GM18861 (cell line): ENCODE data around the gene FCN3.

Source experiments
- ATAC-seq: cut with Tn5 transposase; IDR thresholded peaks from one replicate; pipeline ENCODE4 v1.9.1; 2021; ENCODE audit not compliant: unreplicated experiment

FCN3 gene

DNA sequence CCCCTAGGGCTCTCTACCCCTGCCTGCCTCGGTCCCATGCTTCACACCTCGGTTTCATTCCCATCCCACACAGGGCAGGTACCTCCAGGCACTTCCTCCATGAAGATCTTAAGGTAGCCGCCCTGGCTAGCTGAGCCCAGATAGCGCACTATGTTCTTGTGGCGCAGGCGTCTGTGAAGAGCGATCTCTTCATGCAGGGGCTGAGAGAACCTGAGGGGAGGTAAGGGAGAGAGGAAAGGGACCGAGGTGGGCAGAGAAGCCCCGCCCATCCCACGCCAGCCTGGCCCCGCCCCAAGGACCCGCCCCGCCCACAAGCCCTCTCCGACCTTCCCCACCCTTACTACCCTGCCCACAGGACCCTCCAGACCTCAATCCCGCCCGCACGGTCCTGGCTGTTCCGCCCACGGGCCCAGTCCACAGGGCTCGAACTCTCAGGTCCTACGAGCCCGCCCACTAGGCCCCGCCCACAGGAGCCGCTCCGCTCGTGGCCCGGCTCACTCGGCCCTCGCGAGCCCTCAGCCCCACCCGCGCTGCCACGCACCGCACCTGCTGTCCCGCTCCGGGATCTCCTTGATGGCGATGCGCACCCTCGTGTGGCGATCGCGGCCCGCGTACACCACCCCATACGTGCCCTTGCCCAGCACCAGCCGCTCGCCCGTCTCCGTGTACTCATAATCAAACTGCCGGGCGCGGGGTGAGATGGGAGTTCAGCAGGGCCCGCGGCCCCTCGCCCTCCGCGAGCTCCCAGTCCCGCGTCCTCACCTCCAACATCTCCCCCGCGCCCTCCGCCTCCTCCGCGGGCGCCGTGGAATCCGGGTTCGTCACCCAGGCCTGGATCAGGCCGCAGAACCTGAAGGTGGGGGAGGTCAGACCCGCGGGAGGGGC is 14.2 kb downstream of the FCN3 start:
- no peak for ATAC-seq

DNA sequence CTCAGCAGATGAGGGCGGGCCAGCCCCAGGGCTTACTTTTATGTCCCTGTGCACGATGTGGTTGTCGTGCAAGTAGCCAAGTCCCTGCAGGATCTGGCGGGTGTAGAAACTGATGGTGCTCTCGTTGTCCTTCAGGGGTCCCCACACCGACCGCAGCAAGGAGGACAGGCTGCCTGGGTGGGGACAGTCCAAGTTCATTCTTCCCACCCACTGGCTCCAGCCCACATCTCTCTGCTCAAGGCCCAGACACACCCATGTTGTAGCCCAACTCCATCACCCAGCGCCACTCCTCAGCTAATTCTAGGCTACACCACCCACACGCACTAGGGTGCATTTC is 14.8 kb downstream of the FCN3 start:
- no peak for ATAC-seq

DNA sequence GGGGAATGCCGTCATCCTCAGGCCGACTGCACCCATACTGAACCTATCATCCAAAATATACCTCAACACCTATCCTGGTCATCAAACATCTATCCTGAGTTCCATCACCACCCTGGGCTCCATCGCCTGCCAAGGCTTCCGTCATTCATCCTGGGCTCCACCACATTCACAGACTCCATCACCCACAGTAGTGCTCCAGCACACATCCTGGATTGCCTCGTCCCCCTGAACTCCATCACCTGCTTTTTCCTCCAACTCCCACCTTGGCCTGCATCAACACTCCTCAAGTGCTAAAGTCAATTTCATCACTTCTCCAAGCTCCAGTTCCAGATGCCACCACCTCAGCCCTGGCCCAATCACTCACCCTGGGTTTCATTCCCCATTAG is 15.7 kb downstream of the FCN3 start:
- no peak for ATAC-seq

DNA sequence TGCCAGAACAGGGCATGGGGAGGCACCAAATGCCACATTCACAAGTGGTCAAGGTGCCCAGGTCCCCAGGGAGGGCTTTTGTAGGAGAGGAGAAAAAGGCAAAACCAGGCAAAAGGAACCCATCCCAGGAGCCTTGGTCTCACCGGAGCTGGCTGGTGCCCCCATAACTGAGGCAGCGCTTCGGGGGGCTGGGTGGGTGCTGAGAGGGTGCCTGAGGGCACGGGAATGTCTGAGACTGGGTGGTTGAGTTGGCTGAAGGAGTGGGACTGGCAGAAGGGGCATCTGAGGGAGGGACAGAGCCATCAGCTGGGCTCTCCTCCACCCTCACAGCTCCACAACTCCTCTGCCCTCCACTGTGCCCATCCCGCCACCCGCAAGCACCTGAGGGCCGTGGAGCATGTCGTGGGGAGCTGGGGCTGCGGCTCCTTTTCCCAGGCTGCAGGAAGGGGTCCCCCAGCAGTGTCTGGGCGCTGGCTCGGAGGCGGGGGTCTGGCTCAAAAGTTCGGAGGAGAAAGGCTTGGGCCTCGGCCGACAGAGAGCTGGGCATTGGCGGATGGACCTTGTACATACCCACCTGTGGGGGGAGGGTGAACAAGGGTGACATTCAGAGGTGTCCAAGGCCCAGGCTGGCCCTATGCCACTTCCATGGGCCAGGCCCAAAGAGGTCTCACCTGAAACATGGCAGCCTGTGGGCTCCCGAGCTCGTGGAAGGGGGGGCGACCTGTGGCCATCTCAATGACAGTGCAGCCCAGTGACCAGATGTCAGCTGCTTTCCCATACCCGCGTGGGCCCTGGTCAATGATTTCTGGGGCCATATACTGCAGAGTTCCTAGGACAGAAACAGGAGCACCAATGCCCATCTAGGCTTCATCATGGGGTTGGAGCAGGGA is 16.3 kb downstream of the FCN3 start:
- no peak for ATAC-seq

DNA sequence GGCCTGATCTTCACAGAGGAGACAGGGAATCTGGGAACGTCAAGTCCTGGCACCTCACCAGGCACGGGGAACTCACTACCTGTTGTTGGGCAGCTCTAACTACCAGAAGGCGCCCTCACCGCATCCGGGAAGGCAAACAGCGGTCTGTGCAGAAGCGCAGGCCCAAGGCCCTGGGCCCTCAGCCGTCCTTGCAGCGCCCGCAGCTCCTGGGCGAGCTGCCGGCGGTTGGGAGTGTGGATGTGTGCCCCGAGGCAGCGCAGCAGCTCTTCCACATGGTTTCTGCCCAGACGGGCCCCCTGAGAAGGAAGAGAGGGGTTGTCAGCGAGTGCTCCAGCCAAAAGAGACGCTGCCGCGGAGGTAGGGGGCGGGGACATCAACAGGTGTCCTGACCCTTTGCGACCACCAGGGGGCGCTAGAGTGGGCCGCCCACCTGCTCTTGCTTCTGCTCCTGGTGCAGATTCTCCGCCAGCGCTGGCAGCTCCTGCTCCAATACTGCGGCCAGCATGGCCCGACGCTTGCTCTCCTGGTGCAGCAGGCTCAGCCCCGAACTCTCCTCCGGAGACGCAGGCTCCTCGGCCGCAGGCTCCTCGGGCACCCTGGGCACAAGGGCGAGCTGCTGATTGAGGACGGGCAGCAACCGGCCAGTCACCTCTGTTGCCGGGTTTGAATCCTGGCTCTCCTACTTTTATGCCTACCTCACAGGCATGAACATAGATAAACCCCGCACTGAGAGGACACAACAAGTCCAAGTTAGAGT is 17.2 kb downstream of the FCN3 start:
- no peak for ATAC-seq

DNA sequence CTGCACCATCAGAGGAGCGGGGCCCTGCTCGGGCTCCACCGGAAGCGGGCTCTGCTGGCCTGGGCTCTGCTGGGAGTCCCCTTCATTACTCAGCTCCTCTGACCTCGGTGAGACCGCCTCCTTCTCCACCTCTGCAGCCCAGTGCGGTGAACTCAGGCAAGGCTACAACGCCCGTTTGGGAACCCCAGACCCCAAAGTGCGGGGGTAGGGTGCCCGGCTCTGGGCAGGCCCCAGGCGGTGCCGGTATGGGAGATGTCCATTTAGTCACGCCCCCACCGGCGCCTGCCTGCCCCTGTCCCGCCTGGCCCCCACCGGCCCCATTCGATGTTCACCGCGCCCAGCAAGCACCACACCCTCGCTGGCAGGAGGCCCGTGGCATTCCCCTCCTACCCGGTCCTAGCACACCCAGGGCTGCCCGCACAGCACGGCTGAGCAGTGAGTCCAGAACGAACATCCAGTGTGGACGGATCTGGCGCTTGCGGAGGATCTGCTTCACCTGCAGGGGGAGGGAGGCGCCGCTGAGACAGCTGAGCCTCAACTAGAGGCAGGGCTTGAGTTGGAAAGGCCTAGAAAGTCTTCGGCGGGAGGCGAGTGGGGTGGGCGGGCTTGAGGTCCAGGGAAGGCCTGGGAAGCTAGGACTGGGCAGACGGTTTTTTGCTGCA is 17.9 kb downstream of the FCN3 start:
- no peak for ATAC-seq

DNA sequence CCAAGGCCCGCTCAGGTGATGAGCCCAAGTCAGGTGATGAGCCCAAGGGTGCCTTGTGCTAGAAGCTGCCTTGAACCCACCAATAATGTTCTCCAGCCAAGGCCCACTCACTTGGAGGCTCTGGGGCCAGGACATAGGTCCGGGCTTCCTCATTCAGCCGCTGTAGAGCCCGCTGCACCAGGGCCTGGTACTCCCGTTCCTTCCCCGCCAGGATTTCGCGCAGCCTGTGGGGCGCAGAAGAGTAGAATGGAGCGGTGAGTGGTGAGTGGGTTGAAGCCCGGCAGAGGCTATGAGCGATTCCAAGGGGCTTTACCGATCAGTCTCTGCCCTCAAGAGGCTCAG is 18.4 kb downstream of the FCN3 start:
- no peak for ATAC-seq

DNA sequence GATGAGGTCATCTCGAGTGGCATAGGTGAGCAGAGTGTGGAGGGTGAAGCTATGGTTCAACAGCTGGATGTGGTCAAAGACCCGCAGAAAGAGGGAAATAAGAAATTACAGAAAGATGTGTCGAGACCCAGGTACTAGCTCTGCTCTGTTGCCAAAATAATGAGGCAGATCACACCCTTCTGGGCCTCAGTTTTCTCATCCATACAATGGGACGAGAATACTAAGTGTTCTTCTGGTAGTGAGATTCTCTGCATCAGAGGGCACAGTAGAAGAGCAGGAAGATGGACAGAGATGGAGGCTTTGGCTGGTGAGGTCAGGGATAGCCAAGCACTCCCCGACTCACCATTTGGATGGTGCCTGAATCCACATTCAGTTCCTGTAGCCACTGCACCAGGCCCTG is 18.9 kb downstream of the FCN3 start:
- ATAC-seq = no peak

DNA sequence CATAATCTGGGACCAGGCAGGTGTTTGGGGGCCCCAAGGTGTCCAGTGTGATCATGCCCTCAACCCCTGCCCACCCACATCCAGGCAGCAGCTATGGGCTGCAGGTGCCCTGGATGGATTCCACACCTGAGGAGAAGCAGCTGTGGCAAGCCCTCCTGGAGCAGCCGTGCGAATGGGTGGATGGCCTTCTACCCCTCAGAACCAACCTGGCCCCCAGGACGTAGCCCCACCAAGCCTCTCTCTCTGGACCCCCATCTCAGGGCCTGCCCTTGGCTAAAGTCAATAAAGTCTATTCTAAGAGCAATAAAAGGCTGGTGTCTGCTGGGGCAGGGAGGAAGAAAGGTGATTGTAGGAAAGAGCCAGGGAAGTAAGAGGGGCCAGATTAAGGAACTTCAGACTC is 21.0 kb downstream of the FCN3 start:
- no peak for ATAC-seq

DNA sequence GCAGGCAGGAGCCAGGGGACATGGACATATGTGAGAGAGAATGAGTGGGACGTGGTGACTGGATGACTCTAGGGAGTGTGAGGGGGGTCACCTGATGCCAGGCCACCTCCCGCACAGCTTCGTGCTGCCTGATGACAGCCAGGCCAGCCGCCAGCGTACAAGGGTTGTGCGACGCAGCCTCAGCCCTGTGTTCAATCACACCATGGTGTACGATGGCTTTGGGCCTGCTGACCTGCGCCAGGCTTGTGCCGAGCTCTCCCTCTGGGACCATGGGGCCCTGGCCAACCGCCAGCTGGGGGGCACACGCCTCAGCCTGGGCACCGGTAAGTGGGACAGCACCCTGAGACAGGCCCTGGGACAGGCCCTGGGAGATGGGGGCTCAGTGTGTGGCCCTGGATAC is 21.5 kb downstream of the FCN3 start:
- no peak for ATAC-seq

DNA sequence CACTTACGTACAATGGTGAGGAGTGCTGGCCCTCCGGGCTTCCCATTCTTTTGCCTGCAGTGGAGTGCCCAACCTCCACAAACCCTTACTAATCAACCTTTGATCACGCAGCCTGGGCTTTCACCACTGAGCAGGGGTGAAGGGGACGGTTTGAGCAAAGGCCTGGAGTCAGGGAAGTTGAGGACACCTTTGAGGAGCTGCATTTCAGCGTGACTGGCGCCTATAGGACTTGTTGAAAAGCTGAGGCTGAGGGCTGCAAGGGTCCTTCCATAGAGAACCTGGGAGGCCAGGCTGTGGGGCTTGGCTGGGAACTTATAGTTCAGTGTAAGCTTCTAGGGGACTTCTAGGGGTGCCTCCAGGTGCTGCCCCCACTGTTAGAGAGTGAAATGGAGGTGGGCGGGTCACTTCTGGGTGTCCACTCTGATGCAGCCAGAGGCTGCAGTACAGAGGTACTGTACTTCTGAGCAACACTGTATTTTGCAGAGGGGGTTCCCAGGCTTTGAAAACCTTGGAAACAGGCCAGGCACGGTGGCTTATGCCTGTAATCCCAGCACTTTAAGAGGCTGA is 23.0 kb downstream of the FCN3 start:
- ATAC-seq = no peak

DNA sequence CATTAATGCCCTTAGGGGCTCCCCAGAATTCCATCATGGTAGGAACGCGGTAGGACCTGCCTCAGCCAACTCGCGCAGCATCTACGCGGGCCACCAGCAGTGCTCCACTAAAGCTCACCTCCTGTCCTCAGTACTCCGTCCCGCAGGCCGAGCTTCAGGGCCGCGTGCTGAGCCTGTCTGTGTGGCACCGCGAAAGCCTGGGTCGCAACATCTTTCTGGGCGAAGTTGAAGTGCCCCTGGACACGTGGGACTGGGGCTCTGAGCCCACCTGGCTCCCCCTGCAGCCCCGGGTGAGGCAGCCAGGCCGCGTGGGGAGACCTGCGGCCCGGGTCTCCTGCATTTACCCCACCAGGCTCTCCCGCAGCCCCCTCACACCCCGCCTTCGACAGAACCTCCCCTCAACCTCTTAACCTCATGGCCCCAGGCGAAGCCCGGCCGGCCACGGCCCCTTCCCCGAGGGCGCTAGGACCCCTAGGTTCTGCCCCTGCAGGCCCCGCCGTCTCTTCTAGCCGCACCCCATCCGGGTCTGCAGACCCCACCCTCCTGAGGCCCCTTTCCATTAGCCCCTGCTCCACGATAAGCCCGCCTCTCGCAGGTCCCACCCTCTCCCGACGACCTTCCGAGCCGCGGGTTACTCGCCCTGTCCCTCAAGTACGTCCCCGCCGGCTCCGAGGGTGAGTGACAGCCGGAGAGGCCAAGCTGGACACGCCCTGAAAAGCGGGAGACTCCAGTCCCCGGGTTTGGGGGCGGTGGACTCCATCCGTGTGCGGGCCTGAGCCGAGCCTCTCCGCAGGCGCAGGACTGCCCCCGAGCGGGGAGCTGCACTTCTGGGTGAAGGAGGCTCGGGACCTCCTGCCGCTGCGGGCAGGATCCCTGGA is 23.7 kb downstream of the FCN3 start:
- ATAC-seq = no peak

DNA sequence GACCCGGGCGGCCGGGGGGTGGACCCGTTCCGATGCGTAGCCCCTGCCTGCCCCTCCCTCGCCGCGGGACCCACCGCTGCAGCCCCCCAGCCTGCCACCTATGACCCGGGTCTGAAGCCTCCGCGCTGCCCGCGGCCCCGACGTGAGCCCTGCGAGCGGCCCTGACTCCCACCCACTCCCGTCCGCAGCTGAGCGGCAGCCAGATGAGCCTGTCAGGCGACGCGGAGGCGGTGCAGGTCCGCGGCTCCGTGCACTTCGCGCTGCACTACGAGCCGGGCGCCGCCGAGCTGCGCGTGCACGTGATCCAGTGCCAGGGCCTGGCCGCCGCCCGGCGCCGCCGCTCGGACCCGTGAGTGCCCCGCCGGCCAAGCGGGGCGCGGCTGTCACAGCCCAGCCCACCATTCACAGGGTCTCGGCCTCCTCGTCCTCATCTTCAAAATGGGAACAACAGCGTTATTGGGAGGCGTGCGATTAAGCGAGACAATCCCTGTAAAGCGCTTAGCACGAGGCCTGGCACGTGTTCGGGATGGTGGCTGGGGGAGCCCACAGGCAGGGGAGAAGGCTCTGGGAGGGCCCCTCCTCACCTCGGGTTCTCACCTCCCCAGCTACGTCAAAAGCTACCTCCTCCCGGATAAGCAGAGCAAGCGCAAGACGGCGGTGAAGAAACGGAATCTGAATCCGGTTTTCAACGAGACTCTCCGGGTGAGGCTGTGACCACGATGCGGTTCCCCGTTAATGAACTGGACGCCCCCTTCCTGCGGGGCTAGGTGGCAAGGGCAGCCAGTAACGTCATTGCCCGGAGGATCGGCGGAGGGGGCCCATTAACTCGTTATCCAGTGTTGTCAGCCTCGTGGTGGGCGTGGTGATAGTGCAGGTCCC is 24.6 kb downstream of the FCN3 start:
- ATAC-seq = no peak

DNA sequence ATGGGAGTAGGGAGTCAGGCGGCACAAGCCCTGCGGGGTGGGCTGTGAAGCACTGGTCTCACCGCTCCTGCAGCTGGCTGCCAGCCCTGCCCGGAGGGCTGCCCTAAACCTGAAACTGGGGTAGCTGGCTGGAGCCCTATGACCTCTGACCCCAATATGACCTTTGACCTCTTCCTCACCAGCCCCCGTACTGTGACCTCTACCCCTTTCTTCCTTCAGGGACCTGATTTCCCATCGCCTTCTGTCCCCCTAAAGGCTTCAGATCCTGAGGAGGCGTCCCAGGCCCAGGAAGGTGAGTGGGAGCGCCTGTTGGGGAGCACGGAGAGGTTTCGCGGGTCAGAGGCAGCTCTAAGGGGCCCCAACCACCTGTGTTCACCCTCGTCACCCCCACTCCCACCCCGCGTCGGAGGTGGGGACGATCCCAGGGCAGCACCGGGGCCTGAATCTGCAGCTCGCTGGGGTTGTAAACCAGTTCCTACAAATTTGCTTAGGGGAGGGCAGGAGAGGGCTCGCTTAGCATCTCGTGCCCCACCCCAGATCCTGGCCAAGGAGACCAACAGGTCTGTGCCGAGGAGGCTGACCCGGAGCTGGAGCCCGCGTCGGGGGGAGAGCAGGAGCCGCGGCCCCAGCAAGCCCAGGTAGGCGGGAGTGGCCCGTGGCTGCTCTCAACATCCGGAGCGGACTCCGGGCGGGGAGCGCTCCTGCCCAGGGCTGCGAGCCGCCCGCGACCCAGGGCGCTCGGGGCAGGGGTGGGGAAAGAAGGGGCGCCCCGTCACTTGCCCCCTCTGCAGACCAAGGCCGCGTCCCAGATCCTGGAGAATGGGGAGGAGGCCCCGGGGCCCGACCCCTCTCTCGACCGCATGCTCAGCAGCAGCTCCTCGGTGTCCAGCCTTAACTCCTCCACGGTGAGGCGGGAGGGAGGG is 25.5 kb downstream of the FCN3 start:
- ATAC-seq = no peak

DNA sequence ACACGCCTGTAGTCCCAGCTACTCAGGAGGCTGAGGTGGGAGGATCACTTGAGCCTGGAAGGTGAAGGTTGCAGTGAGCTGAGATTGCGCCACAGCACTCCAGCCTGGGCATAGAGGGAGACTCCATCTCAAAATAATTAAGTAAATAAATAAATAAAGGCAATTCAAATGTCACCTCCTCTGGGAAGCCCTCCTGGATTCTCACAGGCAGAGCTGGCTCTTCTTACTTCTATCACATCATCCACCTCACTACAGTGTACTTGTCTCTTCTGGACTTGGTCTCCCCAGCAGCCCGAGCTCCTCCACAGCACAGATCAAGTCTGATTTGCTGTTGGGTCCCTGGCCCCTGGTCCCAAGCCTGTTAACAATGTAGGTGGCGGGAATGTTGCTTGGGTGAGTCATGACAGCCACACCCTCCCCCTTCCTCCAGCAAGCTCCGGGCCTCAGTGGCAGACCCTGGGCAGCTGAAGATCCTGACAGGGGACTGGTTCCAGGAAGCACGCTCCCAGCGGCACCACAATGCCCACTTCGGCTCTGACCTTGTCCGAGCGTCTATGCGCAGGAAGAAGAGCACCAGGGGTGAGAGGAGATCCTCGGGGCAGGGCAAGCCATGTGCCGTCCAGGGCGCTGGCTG is 27.5 kb downstream of the FCN3 start:
- ATAC-seq = no peak

DNA sequence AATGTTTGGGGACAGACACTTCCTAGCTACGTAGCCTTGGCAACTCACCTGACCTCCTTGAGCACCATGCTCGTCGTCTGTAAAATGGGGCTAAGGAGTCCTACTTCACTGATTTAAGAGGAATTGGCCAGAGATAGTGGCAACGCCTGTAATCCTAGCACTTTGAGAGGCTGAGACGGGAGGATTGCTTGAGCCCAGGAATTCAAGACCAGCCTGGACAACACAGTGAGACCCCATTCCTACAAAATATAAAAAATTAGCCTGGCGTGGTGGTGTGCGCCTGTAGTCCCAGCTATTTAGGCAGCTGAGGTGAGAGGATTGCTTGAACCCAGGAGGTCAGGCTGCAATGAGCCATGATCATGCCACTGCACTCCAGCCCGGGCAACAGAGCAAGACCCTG is 28.3 kb downstream of the FCN3 start:
- ATAC-seq = no peak

DNA sequence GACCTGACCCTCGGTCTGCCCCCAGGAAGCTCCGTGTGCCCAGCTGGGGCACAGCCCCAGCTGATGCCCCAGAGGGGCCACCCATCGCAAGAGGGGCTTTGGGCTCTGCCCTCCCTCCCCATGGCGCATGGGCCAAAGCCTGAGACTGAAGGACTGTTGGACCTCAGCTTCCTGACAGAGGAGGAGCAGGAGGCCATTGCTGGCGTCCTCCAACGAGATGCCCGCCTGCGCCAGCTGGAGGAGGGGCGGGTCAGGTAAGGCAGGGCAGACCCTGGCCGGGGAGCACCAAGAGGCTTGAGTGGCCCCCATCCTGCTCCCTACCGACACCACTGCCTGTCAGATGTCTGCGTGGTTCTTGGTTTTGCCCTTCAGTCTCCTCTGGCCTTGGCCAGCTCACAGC is 29.4 kb downstream of the FCN3 start:
- ATAC-seq = no peak
